SU-DHL-6 (cell line): ENCODE measurements around the gene UHRF1.

Source experiments
- H2AFZ ChIP-seq: fragments of 200-600 bp; sonication (generic); 2 replicates; pipeline ENCODE4 v1.6.1; 2014; ENCODE audit warnings: low read depth, mild to moderate bottlenecking, moderate library complexity, mixed read lengths, antibody characterized with exemption, low read length; ENCODE audit not compliant: severe bottlenecking
- H3F3A ChIP-seq: fragments of 200-600 bp; shearing (Covaris generic); 2 replicates; pipeline ENCODE4 v1.6.0; 2016; ENCODE audit warnings: antibody characterized with exemption, mild to moderate bottlenecking; ENCODE audit not compliant: insufficient read depth
- H3K27ac ChIP-seq: fragments of 200-600 bp; sonication (generic); 2 replicates; pipeline ENCODE4 v1.5.1; 2016; ENCODE audit warnings: low read depth, mild to moderate bottlenecking, low read length, moderate library complexity, mixed read lengths
- H3K27me3 ChIP-seq: fragments of 200-600 bp; sonication (generic), shearing (Covaris generic); 2 replicates; pipeline ENCODE4 v1.6.0; 2014; ENCODE audit warnings: mild to moderate bottlenecking, low read length
- H3K36me3 ChIP-seq: fragments of 200-600 bp; sonication (generic); 2 replicates; pipeline ENCODE4 v1.6.1; 2014; ENCODE audit warnings: mild to moderate bottlenecking, low read length, mixed read lengths
- H3K4me2 ChIP-seq: fragments of 300-600, 200-600 bp; shearing (Covaris generic), sonication (generic); 2 replicates; pipeline ENCODE4 v1.6.0; 2014; ENCODE audit warnings: low read length, low read depth, mild to moderate bottlenecking; ENCODE audit not compliant: poor library complexity, severe bottlenecking
- H3K4me3 ChIP-seq: fragments of 200-600 bp; sonication (generic); 2 replicates; pipeline ENCODE4 v1.5.1; 2014; ENCODE audit warnings: antibody characterized with exemption, low read length, mild to moderate bottlenecking, mixed read lengths; ENCODE audit not compliant: insufficient read depth, poor library complexity, severe bottlenecking
- H3K79me2 ChIP-seq: fragments of 200-600 bp; sonication (generic); 2 replicates; pipeline ENCODE4 v1.6.1; 2014; ENCODE audit warnings: mild to moderate bottlenecking, low read length, moderate library complexity; ENCODE audit not compliant: insufficient read depth
- H3K9ac ChIP-seq: fragments of 200-600 bp; sonication (generic); 2 replicates; pipeline ENCODE4 v1.7.0; 2014; ENCODE audit warnings: mild to moderate bottlenecking, low read length
- H3K9me2 ChIP-seq: fragments of 200-600 bp; sonication (generic); replicated peaks from 2 replicates; pipeline ENCODE4 v1.6.1; 2014; ENCODE audit warnings: low read length; ENCODE audit not compliant: insufficient read depth
- H3K9me3 ChIP-seq: fragments of 200-600 bp; sonication (generic); 2 replicates; pipeline ENCODE4 v1.6.1; 2014; ENCODE audit warnings: low read length, mixed read lengths; ENCODE audit not compliant: insufficient read depth
- H4K20me1 ChIP-seq: fragments of 200-600 bp; sonication (generic); 2 replicates; pipeline ENCODE4 v1.6.1; 2014; ENCODE audit warnings: low read depth, mild to moderate bottlenecking, antibody characterized with exemption, low read length, moderate library complexity, mixed read lengths
- EZH2phosphoT487 ChIP-seq: fragments of 200-600 bp; sonication (generic), shearing (Covaris generic); conservative IDR thresholded peaks from 2 replicates; pipeline ENCODE4 v1.6.1; 2018; ENCODE audit warnings: mild to moderate bottlenecking, antibody characterized with exemption, low read length, moderate library complexity, mixed read lengths
- TF ChIP-seq, protein P1 (sequence below): fragments of 200-600 bp; sonication (generic); IDR thresholded peaks from one replicate; pipeline ENCODE4 v1.5.1; 2017; ENCODE audit warnings: antibody characterized with exemption, mild to moderate bottlenecking, low read length, moderate library complexity; ENCODE audit not compliant: insufficient read depth, poor library complexity, severe bottlenecking

UHRF1 gene

DNA sequence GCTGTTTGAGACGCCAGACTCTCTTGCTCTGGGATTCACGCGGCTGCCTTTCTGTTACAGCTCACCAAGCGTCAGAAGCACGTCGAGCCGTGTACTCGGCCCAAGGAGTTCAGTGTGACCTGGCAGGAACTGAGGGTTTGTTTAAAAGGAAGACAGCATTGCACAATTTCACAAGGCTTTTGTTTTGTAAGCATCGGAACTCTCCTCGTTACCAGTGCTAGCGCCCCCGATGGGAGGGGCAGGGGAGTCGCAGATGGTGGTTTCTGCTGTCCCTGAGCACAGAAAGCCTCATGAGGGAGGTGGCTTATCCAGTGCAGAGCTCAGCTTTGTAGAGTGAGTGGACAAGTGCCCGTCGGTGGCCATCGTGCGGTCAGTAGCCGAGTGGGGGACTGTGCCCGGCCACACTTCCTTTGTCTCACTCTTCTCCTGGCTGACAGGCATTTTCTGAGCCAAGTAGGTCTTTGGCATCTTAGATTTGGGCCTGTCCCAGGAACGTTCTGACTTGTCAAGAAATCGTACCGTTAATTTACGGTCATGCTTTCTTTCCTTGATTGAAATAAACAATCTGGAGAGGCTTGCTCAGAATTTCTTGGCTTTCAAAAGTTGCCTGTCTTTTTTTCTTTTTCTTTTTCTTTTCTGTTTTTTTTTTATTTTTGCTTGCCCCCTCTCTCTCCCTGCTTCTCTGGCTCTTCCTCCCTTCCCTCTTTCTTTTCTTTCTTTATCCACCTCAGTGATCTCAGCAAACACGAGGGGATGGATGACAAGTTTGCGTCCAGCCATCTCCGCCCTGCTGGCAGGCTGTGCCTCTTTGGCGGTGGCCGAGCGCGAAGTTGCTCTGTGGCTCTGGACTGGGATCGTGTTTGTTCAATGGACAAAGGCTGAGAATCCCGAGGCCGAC is 67.3 kb downstream of the UHRF1 start:
- Histone ChIP-seq H3K9me3 (no peaks in the 10 kb centered on the region), H3K4me2 (no peak overlapping the region), H2AFZ (no peak overlapping the region), H3K36me3 (no peaks in the 10 kb centered on the region), H3K79me2 (peaks cover 20% of the 10 kb centered on the region), H3K4me3 (no peak overlapping the region), H3F3A (no peaks in the 10 kb centered on the region), H3K27ac (no peak overlapping the region), H3K27me3 (no peaks in the 10 kb centered on the region), H3K9me2 (no peaks in the 10 kb centered on the region), H4K20me1 (no peaks in the 10 kb centered on the region; the same call in 1 of the 2 replicates), H3K9ac (no peak overlapping the region)
- no peak for TF ChIP-seq EZH2phosphoT487
- TF ChIP-seq, protein P1, sequence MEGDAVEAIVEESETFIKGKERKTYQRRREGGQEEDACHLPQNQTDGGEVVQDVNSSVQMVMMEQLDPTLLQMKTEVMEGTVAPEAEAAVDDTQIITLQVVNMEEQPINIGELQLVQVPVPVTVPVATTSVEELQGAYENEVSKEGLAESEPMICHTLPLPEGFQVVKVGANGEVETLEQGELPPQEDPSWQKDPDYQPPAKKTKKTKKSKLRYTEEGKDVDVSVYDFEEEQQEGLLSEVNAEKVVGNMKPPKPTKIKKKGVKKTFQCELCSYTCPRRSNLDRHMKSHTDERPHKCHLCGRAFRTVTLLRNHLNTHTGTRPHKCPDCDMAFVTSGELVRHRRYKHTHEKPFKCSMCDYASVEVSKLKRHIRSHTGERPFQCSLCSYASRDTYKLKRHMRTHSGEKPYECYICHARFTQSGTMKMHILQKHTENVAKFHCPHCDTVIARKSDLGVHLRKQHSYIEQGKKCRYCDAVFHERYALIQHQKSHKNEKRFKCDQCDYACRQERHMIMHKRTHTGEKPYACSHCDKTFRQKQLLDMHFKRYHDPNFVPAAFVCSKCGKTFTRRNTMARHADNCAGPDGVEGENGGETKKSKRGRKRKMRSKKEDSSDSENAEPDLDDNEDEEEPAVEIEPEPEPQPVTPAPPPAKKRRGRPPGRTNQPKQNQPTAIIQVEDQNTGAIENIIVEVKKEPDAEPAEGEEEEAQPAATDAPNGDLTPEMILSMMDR: no peak

DNA sequence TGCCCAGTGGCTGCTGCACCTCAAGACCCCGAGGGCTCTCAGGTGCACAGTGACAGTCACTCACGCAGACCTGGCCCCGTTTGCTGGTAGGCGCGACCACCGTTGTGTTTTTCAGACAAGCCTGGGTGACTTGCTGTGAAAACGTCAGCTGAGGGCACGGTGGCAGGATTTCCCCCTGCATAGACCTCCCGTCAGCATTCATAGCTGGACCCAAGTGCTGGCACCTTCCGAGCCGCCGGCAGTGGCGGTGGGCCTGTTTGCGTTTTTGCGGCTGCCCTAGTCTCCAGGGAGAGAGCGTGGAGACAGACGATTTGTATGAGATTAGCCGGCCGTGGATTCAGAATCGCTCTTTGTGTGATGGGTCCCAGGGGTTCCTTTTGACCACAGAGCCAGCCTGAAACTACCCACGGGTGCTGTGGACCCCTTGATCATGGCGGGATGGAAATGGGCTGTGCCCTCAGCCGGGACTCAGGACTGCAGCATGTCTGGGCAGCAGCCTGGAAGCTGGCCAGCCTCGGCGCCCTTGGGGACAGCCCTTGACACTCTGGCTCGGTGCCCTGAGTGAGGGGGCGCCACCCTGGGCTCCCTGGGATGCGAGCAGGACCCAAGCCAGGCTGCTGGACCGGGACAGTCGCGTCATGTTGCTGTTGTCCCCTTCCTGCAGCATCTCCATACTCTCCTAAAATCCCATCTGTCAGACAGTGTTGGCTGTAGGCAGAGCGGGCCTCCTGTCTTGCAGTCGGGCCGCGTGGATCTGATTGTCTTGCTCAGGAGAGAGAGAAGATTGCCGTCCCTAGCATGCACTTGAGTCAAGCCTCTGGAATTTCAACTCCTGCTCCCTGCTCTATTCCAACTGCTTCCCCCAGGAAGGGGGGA is 68.2 kb downstream of the UHRF1 start:
- no peaks in the 10 kb centered on the region for H3F3A ChIP-seq
- no peaks in the 10 kb centered on the region for H3K27me3 ChIP-seq
- no peak overlapping the region for H3K27ac ChIP-seq
- no peak for TF ChIP-seq EZH2phosphoT487
- TF ChIP-seq, protein P1: no peak
- H4K20me1 ChIP-seq: no peaks in the 10 kb centered on the region; the same call in 1 of the 2 replicates
- no peaks in the 10 kb centered on the region for H3K9me2 ChIP-seq
- no peaks in the 10 kb centered on the region for H3K9me3 ChIP-seq
- peaks cover 11% of the 10 kb centered on the region for H3K79me2 ChIP-seq
- H3K4me2 ChIP-seq: no peak overlapping the region
- no peak overlapping the region for H3K9ac ChIP-seq
- H3K36me3 ChIP-seq: no peaks in the 10 kb centered on the region
- H2AFZ ChIP-seq: no peak overlapping the region
- H3K4me3 ChIP-seq: no peak overlapping the region

DNA sequence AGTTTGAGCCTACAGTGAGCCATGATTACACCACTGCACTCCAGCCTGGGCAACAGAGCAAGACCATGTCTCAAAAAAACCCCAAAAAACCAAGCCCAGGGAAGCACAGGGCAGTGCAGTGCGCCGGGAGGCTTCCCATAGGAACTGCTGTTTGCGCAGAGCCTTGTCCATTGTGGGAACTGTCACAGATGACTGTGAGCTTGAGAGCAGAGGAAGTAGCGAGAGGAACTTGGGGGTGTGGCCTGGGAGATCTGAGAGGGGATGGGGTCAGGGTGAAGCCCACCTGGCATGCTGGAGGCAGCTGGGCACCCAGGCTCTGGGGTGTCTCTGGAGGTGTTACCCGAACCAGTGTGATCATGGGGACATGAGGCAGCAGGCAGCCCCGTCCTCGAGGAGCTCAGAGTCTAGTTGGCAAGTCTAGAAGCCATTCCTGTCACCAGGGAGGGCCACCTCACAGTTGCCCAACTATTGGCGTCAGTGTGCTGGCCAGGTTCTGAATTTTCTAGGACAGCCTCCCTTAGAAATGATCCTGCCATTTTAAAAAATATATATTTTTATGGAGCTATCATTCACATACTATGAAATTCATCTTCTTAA is 70.0 kb downstream of the UHRF1 start:
- H3K79me2 ChIP-seq: peaks cover 7% of the 10 kb centered on the region
- H2AFZ ChIP-seq: no peak overlapping the region
- H3K9ac ChIP-seq: no peak overlapping the region
- no peak for TF ChIP-seq EZH2phosphoT487
- TF ChIP-seq, protein P1: no peak
- H3K27me3 ChIP-seq: no peaks in the 10 kb centered on the region
- peaks cover 3% of the 10 kb centered on the region; the same call in 1 of the 2 replicates for H4K20me1 ChIP-seq
- H3K27ac ChIP-seq: no peak overlapping the region
- no peaks in the 10 kb centered on the region for H3K9me2 ChIP-seq
- no peak overlapping the region for H3K4me2 ChIP-seq
- H3K36me3 ChIP-seq: no peaks in the 10 kb centered on the region
- H3K4me3 ChIP-seq: no peak overlapping the region
- no peaks in the 10 kb centered on the region for H3F3A ChIP-seq
- no peaks in the 10 kb centered on the region for H3K9me3 ChIP-seq
